Stomach (tissue), 4 donors: ENCODE results near the gene ITCH.

Experiments
- EP300 ChIP-seq: sonication (generic); formaldehyde crosslinking; IDR thresholded peaks from one replicate; pipeline ENCODE4 v1.6.1; 2017; ENCODE audit warnings: antibody characterized with exemption
- POLR2A ChIP-seq, 4 donors: fragments of 450-650 bp; IDR thresholded peaks; one replicate each; pipeline ENCODE4 v1.6.1; 2016; ENCODE audit warnings: antibody characterized with exemption in 4 of 4, control low read depth in 2 of 4, mild to moderate bottlenecking in 1 of 4, moderate library complexity in 1 of 4
- POLR2AphosphoS5 ChIP-seq, 3 donors: sonication (generic); formaldehyde crosslinking; IDR thresholded peaks; one replicate each; pipeline ENCODE4 v1.6.1; 2016; ENCODE audit warnings: antibody characterized with exemption in 3 of 3
- TF ChIP-seq, protein P1 (sequence below), 7 experiments: fragments of 450-650 bp in 4 of 7; fragments of 200-600 bp in 3 of 7; sonication (generic) in 3 of 7; IDR thresholded peaks; one replicate each; pipeline ENCODE4 v1.5.1; 2016 to 2019; ENCODE audit warnings: antibody characterized with exemption in 7 of 7, control low read depth in 2 of 7, mild to moderate bottlenecking in 1 of 7

DNA sequence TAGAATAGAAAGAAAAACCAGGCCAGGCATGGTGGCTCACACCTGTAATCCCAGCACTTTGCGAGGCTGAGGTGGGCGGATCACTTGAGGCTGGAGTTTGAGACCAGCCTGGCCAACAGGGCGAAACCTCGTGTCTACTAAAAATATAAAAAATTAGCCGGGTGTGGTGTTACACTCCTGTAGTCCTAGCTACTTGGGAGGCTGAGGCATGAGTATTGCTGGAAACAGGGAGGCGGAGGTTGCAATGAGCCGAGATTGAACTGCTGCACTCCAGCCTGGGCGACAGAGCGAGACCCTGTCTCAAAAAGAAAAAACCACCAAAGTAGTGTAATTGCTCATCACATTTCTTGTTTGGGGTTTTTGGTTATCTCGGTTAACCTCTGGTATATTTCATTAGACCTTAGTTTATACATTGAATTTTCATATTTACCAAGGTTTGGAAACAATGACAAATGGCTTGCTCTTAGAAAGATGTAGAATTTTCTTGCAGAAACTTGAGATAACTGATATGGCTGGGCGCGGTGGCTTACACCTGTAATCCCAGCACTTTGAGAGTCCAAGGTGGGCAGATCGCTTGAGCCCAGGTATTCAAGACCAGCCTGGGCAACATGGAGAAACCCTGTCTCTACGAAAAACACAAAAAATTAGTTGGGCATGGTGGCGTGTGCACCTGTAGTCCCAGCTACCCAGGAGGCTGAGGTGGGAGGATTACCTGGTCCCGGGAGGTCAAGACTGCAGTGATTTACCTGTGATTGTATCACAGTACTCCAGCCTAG is 14.2 kb downstream of the ITCH start:
- TF ChIP-seq POLR2AphosphoS5 (IDR thresholded peaks at IDR 0.05) (no peak), POLR2A (IDR thresholded peaks at IDR 0.05) (no peak), EP300 (no peak)
- TF ChIP-seq, protein P1, sequence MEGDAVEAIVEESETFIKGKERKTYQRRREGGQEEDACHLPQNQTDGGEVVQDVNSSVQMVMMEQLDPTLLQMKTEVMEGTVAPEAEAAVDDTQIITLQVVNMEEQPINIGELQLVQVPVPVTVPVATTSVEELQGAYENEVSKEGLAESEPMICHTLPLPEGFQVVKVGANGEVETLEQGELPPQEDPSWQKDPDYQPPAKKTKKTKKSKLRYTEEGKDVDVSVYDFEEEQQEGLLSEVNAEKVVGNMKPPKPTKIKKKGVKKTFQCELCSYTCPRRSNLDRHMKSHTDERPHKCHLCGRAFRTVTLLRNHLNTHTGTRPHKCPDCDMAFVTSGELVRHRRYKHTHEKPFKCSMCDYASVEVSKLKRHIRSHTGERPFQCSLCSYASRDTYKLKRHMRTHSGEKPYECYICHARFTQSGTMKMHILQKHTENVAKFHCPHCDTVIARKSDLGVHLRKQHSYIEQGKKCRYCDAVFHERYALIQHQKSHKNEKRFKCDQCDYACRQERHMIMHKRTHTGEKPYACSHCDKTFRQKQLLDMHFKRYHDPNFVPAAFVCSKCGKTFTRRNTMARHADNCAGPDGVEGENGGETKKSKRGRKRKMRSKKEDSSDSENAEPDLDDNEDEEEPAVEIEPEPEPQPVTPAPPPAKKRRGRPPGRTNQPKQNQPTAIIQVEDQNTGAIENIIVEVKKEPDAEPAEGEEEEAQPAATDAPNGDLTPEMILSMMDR (IDR thresholded peaks at IDR 0.05) = no peak
